ENCODE data around the gene DCD. TPM values are rescaled to one million over a fixed set of nuclear protein-coding genes. Genes with fewer than 3 reads are reported as not detected.
"Not testable (repeated sequence)": the region's sequence is repeated elsewhere in the genome, so short reads cannot be mapped to it uniquely, and the experiment has no call there.

The DCD gene
- total RNA-seq, 4 donors from 2014 or later = not detected

DNA sequence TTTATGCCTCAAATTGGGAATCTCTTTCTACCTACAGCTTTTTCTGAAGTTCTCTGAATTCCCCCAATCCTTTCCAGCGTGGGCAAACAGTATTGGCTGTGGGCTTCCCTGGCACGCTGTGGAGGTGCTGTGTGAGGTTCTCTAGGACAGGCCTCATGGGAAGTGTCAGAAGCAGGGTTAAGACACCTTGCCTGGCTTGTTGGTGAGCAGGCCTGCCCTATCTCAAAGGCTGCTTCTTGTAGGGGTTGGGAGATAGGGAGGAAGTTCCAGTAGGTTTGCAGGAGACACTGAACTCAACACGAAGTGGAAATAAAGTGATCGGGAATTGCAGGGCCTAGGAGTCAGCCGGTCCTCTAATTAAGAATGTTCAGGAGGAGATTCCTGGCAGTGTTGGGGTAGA lies 30.0 kb upstream of the DCD start:
- no peak for DNase-seq
- no peaks in the 10 kb centered on the region for H3K27me3 ChIP-seq
- H3K4me3 ChIP-seq = no peak overlapping the region
- no peak overlapping the region for H3K27ac ChIP-seq
- intact Hi-C loops (cut with DNase I; ENCODE audit: low total_unique reads) = no loop called here
- no peaks in the 10 kb centered on the region for H3K36me3 ChIP-seq
- no peaks in the 10 kb centered on the region for H3K9me3 ChIP-seq
- no peak for TF ChIP-seq POLR2A (IDR thresholded peaks at IDR 0.05)
- TF ChIP-seq, protein P1, sequence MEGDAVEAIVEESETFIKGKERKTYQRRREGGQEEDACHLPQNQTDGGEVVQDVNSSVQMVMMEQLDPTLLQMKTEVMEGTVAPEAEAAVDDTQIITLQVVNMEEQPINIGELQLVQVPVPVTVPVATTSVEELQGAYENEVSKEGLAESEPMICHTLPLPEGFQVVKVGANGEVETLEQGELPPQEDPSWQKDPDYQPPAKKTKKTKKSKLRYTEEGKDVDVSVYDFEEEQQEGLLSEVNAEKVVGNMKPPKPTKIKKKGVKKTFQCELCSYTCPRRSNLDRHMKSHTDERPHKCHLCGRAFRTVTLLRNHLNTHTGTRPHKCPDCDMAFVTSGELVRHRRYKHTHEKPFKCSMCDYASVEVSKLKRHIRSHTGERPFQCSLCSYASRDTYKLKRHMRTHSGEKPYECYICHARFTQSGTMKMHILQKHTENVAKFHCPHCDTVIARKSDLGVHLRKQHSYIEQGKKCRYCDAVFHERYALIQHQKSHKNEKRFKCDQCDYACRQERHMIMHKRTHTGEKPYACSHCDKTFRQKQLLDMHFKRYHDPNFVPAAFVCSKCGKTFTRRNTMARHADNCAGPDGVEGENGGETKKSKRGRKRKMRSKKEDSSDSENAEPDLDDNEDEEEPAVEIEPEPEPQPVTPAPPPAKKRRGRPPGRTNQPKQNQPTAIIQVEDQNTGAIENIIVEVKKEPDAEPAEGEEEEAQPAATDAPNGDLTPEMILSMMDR (IDR thresholded peaks at IDR 0.05) = no peak
- no peaks in the 10 kb centered on the region for H3K4me1 ChIP-seq

DNA sequence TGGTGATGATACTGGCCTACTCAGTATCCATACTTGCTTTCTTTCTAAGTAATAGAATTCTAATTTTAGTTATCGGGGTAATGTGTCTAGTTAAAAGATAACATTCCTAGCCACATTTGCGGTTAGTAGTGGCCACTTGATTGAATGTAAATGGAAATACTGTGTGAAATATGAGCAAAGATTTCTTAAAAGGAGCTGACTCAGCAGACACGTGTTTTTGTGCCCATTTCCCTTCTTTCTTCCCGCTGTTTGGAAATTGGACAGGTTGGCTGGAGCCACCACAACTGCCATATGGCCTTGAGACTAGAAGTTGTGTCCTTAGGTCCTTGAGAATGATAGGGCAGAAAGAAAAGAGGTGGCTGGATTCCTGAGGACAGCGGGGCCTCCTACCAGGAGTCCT lies 19.8 kb upstream of the DCD start:
- no peak for DNase-seq
- intact Hi-C loops (cut with DNase I; ENCODE audit: low total_unique reads) = no loop called here
- H3K27me3 ChIP-seq = no peaks in the 10 kb centered on the region
- no peak overlapping the region for H3K4me3 ChIP-seq
- H3K36me3 ChIP-seq = no peaks in the 10 kb centered on the region
- no peak for TF ChIP-seq POLR2A (IDR thresholded peaks at IDR 0.05)
- TF ChIP-seq, protein P1 (IDR thresholded peaks at IDR 0.05) = no peak
- H3K9me3 ChIP-seq = no peaks in the 10 kb centered on the region
- H3K4me1 ChIP-seq = no peaks in the 10 kb centered on the region
- H3K27ac ChIP-seq = no peak overlapping the region

DNA sequence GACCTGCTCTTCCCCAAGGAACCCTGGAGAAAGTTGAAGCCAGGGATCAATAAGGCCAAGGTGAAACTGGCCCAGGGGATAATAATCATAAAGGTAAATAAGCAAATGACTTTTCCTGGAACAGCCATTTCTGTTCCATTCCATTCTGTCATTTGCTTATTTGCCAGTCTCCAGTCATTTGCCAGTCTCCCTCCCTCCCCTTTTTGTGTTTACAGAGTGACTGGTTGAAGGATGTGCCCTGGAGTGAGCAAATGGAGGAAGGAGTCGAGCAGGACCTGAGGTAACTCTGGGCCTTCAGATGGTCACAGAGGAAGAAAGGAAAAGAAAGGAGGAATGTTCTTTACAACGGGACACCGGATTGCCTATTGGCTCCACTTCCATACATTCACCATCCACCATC lies 17.8 kb upstream of the DCD start:
- no peak for TF ChIP-seq POLR2A (IDR thresholded peaks at IDR 0.05)
- TF ChIP-seq, protein P1 (IDR thresholded peaks at IDR 0.05) = no peak
- H3K27me3 ChIP-seq = no peaks in the 10 kb centered on the region
- H3K27ac ChIP-seq = no peak overlapping the region
- no peaks in the 10 kb centered on the region for H3K4me1 ChIP-seq
- DNase-seq = no peak
- intact Hi-C loops (cut with DNase I; ENCODE audit: low total_unique reads) = no loop called here
- H3K9me3 ChIP-seq = no peaks in the 10 kb centered on the region
- H3K36me3 ChIP-seq = no peaks in the 10 kb centered on the region
- H3K4me3 ChIP-seq = no peak overlapping the region

DNA sequence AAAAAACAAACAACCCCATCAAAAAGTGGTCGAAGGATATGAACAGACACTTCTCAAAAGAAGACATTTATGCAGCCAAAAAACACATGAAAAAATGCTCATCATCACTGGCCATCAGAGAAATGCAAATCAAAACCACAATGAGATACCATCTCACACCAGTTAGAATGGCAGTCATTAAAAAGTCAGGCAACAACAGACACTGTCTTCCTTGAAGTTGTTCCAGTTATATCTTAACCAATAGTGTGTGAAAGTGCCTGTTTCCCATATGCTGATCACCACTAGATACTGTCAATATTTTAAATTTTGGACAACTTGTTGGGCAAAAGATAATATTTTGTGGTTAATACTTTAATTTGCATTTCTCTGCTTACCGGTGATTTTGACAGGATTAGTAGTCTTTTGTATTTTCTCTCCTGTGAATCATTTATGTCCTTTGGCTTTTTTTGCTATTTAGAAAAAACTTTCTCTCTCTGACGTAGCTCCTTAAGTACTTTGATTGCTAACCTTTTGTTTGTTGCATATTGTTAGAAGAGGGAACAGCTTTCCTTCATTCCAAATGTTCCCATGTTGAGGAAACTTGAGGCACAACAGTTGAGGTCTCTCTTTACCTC lies 17.0 kb upstream of the DCD start:
- H3K36me3 ChIP-seq; H3K27ac ChIP-seq; H3K27me3 ChIP-seq; DNase-seq; intact Hi-C loops (cut with DNase I; ENCODE audit: low total_unique reads); H3K9me3 ChIP-seq; H3K4me1 ChIP-seq; H3K4me3 ChIP-seq: not testable (repeated sequence)

DNA sequence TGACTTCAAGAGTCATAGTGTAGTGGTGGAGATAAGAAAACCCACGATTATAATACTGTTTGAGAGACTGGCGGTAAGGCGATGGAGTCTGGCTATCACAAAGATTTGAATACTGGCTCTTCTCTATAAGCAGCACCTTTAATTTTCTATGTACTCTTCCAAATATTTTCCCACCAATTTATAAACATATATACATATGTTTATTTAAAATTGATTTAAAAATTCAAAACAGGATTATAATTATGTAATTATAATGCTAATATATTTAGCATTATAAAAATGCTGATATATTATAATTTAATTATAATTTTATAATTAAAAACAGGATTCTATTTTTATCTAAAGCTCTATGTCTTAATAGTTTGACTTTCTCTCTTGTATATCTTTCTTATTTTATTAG lies 15.4 kb upstream of the DCD start:
- Histone ChIP-seq H3K27me3 (no peaks in the 10 kb centered on the region), H3K36me3 (no peaks in the 10 kb centered on the region), H3K4me3 (no peak overlapping the region), H3K9me3 (no peaks in the 10 kb centered on the region), H3K4me1 (no peaks in the 10 kb centered on the region), H3K27ac (no peak overlapping the region)
- TF ChIP-seq POLR2A (IDR thresholded peaks at IDR 0.05) = no peak
- TF ChIP-seq, protein P1 (IDR thresholded peaks at IDR 0.05) = no peak
- intact Hi-C loops (cut with DNase I; ENCODE audit: low total_unique reads) = no loop called here
- DNase-seq = no peak

DNA sequence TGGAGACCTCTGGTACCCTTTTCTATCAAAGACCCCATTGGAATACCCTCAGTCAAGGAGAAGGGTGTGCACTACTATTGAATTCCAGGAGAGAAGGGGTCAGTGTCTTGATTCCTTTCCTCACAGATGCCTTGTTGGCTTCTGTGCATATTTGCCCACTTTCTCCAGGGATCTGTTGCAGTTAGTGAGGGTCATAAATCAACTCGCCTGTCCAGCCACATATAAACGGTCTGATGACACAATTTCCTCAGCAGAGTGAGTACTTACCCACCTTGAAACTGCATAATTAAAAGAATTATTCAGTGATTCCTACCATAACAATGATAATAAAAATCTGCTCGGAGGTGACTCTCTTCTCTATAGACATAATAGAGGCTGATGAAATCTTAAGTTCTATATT lies 13.9 kb upstream of the DCD start:
- H3K4me1 ChIP-seq = no peaks in the 10 kb centered on the region
- no peak overlapping the region for H3K4me3 ChIP-seq
- intact Hi-C loops (cut with DNase I; ENCODE audit: low total_unique reads) = no loop called here
- no peak for TF ChIP-seq POLR2A (IDR thresholded peaks at IDR 0.05)
- TF ChIP-seq, protein P1 (IDR thresholded peaks at IDR 0.05) = no peak
- no peaks in the 10 kb centered on the region for H3K9me3 ChIP-seq
- DNase-seq = no peak
- H3K27ac ChIP-seq = no peak overlapping the region
- H3K36me3 ChIP-seq = no peaks in the 10 kb centered on the region
- no peaks in the 10 kb centered on the region for H3K27me3 ChIP-seq

All from uterus (tissue), 4 donors.